Upper lobe of right lung (tissue), 1 donor: Measurements from ENCODE around the gene RCSD1. TPM values are rescaled to one million over a fixed set of nuclear protein-coding genes. Genes with fewer than 3 reads are reported as not detected.

Experiments
- ATAC-seq: fragments of 200-7000 bp; cut with Tn5 transposase; one replicate; pipeline ENCODE4 v1.9.1; 2020; ENCODE audit warnings: mild to moderate bottlenecking, moderate library complexity
- DNase-seq: peaks from one replicate; pipeline ENCODE4 v3.0.0-alpha.2; 2020
- H3K27ac ChIP-seq: fragments of 200-600 bp; one replicate; pipeline ENCODE4 v1.8.0; 2022
- H3K27me3 ChIP-seq: fragments of 200-600 bp; one replicate; pipeline ENCODE4 v1.8.0; 2022; ENCODE audit warnings: mild to moderate bottlenecking
- H3K36me3 ChIP-seq: fragments of 200-600 bp; one replicate; pipeline ENCODE4 v1.8.0; 2022
- H3K4me1 ChIP-seq: fragments of 200-600 bp; one replicate; pipeline ENCODE4 v1.8.0; 2022
- H3K4me3 ChIP-seq: fragments of 200-600 bp; one replicate; pipeline ENCODE4 v1.8.0; 2022; ENCODE audit warnings: mild to moderate bottlenecking
- H3K9me3 ChIP-seq: fragments of 200-600 bp; one replicate; pipeline ENCODE4 v1.8.0; 2022
- CTCF ChIP-seq: fragments of 200-600 bp; IDR thresholded peaks from one replicate; pipeline ENCODE4 v1.8.0; 2022; ENCODE audit warnings: antibody characterized with exemption
- intact Hi-C: fragments of 100-400 bp; cut with DNase I; formaldehyde crosslinking; loops from one replicate; pipeline ENCODE4 v1.11.0; 2022
- total RNA-seq: library from RNA; stranded (reverse); fragmentation: NEBNext Ultra II Directional; extraction: Animal tissue kit (Norgen Biotek cat#: 25700); gene quantifications from one replicate; pipeline ENCODE4 v1.2.1, GENCODE V29; 2021
- donor health status: DM: no; HTN: yes; CAD: no; lungs with severe emphysema.

The RCSD1 gene
- total RNA-seq, 1 donor from 2014 or later: 14.8 TPM

- Histone ChIP-seq H3K4me3 (no peak overlapping the region), H3K36me3 (no peaks in the 10 kb centered on the region), H3K4me1 (peaks cover 30% of the 10 kb centered on the region), H3K27me3 (no peaks in the 10 kb centered on the region), H3K9me3 (no peaks in the 10 kb centered on the region), H3K27ac (no peak overlapping the region)
- ATAC-seq (no peak), DNase-seq (no peak)
- TF ChIP-seq CTCF: no peak
- intact Hi-C loops: no loop called here
Observed at GRCh38 chr1:167645625-167646414, 15.8 kb downstream of the RCSD1 start.

GRCh38 chr1:167648252-167648849 is 18.3 kb downstream of the RCSD1 start:
- H3K27ac ChIP-seq: peak overlapping the region; percentile 45
- H3K4me1 ChIP-seq: peaks cover 36% of the 10 kb centered on the region
- no peak for TF ChIP-seq CTCF
- H3K36me3 ChIP-seq: no peaks in the 10 kb centered on the region
- DNase-seq (no peak), ATAC-seq (peak; percentile 59)
- intact Hi-C loops: no loop called here
- H3K9me3 ChIP-seq: no peaks in the 10 kb centered on the region
- no peaks in the 10 kb centered on the region for H3K27me3 ChIP-seq
- no peak overlapping the region for H3K4me3 ChIP-seq

- no peaks in the 10 kb centered on the region for H3K9me3 ChIP-seq
- intact Hi-C loops: no loop called here
- peaks cover 36% of the 10 kb centered on the region for H3K4me1 ChIP-seq
- no peaks in the 10 kb centered on the region for H3K27me3 ChIP-seq
- DNase-seq: no peak
- no peak for TF ChIP-seq CTCF
- H3K4me3 ChIP-seq: no peak overlapping the region
- no peaks in the 10 kb centered on the region for H3K36me3 ChIP-seq
- peak overlapping the region; percentile 45 for H3K27ac ChIP-seq
- peak; percentile 68 for ATAC-seq
Observed at GRCh38 chr1:167648978-167649744, 19.1 kb downstream of the RCSD1 start.

GRCh38 chr1:167650269-167651160 is 20.5 kb downstream of the RCSD1 start:
- peak; percentile 23 for ATAC-seq

More at GRCh38 chr1:167650269-167651160, 20.5 kb downstream of the RCSD1 start:
- no peaks in the 10 kb centered on the region for H3K36me3 ChIP-seq
- no peaks in the 10 kb centered on the region for H3K27me3 ChIP-seq
- no peaks in the 10 kb centered on the region for H3K9me3 ChIP-seq
- no peak overlapping the region for H3K27ac ChIP-seq
- H3K4me3 ChIP-seq: no peak overlapping the region
- peaks cover 36% of the 10 kb centered on the region for H3K4me1 ChIP-seq
- intact Hi-C loops: no loop called here
- no peak for TF ChIP-seq CTCF
- DNase-seq: no peak
